ENCODE results near the gene FYCO1.

FYCO1 gene

GRCh38 chr3:45940004-45940780 lies 55.4 kb downstream of the FYCO1 start:
- no peak for DNase-seq

GRCh38 chr3:45939341-45939771 lies 56.3 kb downstream of the FYCO1 start:
- no peak for DNase-seq

GRCh38 chr3:45938864-45939263 lies 56.8 kb downstream of the FYCO1 start:
- peak; percentile 54 for DNase-seq

- no peak for DNase-seq
Measured at GRCh38 chr3:45938043-45938435, 57.6 kb downstream of the FYCO1 start.

- DNase-seq = no peak
Measured at GRCh38 chr3:45937206-45938042, 58.2 kb downstream of the FYCO1 start.

- no peak for DNase-seq
Measured at GRCh38 chr3:45936261-45936660, 59.4 kb downstream of the FYCO1 start.

GRCh38 chr3:45933591-45933990 lies 62.0 kb downstream of the FYCO1 start:
- DNase-seq = no peak

- no peak for DNase-seq
Measured at GRCh38 chr3:45932112-45932511, 63.5 kb downstream of the FYCO1 start.

- no peak for DNase-seq
Measured at GRCh38 chr3:45931496-45931895, 64.1 kb downstream of the FYCO1 start.

- no peak for DNase-seq
Measured at GRCh38 chr3:45929042-45929679, 66.5 kb downstream of the FYCO1 start.

- DNase-seq = no peak
Measured at GRCh38 chr3:45927881-45928280, 67.7 kb downstream of the FYCO1 start.

GRCh38 chr3:45923755-45924154 lies 71.9 kb downstream of the FYCO1 start:
- DNase-seq = no peak

- DNase-seq = no peak
Measured at GRCh38 chr3:45922950-45923590, 72.6 kb downstream of the FYCO1 start.

- no peak for DNase-seq
Measured at GRCh38 chr3:45922039-45922326, 73.6 kb downstream of the FYCO1 start.

GRCh38 chr3:45921158-45922038 lies 74.2 kb downstream of the FYCO1 start:
- no peak for DNase-seq

GRCh38 chr3:45917146-45917898 lies 78.3 kb downstream of the FYCO1 start:
- DNase-seq = no peak

GRCh38 chr3:45915518-45916231 lies 79.9 kb downstream of the FYCO1 start:
- peak; percentile 80 for DNase-seq

GRCh38 chr3:45915059-45915439 lies 80.6 kb downstream of the FYCO1 start:
- no peak for DNase-seq

GRCh38 chr3:45914362-45915058 lies 81.1 kb downstream of the FYCO1 start:
- no peak for DNase-seq

GRCh38 chr3:45912435-45912834 lies 83.2 kb downstream of the FYCO1 start:
- DNase-seq = no peak
